HFFc6 (cell line): Measurements from ENCODE around the gene LTBP2. TPM values are rescaled to one million over a fixed set of nuclear protein-coding genes. Genes with fewer than 3 reads are reported as not detected.

Source experiments
- DNase-seq: peaks from one replicate; pipeline ENCODE4 v3.0.0-alpha.2; 2018
- H3K27ac Mint-ChIP-seq: 2 replicates; pipeline ENCODE4 v1.8.0; 2020; ENCODE audit warnings: mild to moderate bottlenecking, mixed read lengths
- H3K27me3 Mint-ChIP-seq: 2 replicates; pipeline ENCODE4 v1.8.0; 2021; ENCODE audit warnings: mild to moderate bottlenecking, moderate library complexity, mixed read lengths; ENCODE audit not compliant: insufficient read depth
- H3K36me3 Mint-ChIP-seq: 2 replicates; pipeline ENCODE4 v1.8.0; 2021; ENCODE audit warnings: low read depth, mixed read lengths
- H3K4me1 Mint-ChIP-seq: 2 replicates; pipeline ENCODE4 v1.8.0; 2020; ENCODE audit warnings: low read depth, mixed read lengths
- H3K4me3 Mint-ChIP-seq: 2 replicates; pipeline ENCODE4 v1.8.0; 2020; ENCODE audit warnings: mild to moderate bottlenecking, moderate library complexity, mixed read lengths
- H3K9me3 Mint-ChIP-seq: 2 replicates; pipeline ENCODE4 v1.8.0; 2020; ENCODE audit warnings: mild to moderate bottlenecking, mixed read lengths
- CTCF ChIP-seq: fragments of 200-600 bp; sonication (generic); IDR thresholded peaks from 2 replicates; pipeline ENCODE4 v1.5.0; 2021; ENCODE audit warnings: antibody characterized with exemption, mild to moderate bottlenecking
- total RNA-seq, 6 experiments: library from RNA; stranded (reverse); fragmentation: NEBNext Ultra II Directional; extraction: Animal tissue kit (Norgen Biotek cat#: 25700); gene quantifications; 2 replicates in 1 of 6; 3 replicates in 5 of 6; pipeline ENCODE4 v1.2.3, GENCODE V29; 2021

The LTBP2 gene
- total RNA-seq, 6 experiments from 2014 or later = 109 to 165 (median 120) TPM

GRCh38 chr14:74616996-74617700 lies 5.1 kb upstream of the LTBP2 start:
- Mint-ChIP-seq H3K27me3 (no peaks in the 10 kb centered on the region), H3K27ac (peak overlapping the region; percentile 97), H3K36me3 (0 out of 2 replicates have a peak, but pooled peaks cover 5% of the 10 kb centered on the region), H3K4me3 (peak overlapping the region; percentile 78; the same call in 1 of the 2 replicates), H3K9me3 (no peaks in the 10 kb centered on the region), H3K4me1 (peaks cover 88% of the 10 kb centered on the region)
- no peak for TF ChIP-seq CTCF
- no peak for DNase-seq

GRCh38 chr14:74616507-74616906 lies 4.5 kb upstream of the LTBP2 start:
- Mint-ChIP-seq H3K4me1 (peaks cover 82% of the 10 kb centered on the region), H3K4me3 (peak overlapping the region; percentile 78), H3K36me3 (0 out of 2 replicates have a peak, but pooled peaks cover 5% of the 10 kb centered on the region), H3K27ac (peak overlapping the region; percentile 97), H3K27me3 (no peaks in the 10 kb centered on the region), H3K9me3 (no peaks in the 10 kb centered on the region)
- peak; percentile 85 for DNase-seq
- no peak for TF ChIP-seq CTCF

DNA sequence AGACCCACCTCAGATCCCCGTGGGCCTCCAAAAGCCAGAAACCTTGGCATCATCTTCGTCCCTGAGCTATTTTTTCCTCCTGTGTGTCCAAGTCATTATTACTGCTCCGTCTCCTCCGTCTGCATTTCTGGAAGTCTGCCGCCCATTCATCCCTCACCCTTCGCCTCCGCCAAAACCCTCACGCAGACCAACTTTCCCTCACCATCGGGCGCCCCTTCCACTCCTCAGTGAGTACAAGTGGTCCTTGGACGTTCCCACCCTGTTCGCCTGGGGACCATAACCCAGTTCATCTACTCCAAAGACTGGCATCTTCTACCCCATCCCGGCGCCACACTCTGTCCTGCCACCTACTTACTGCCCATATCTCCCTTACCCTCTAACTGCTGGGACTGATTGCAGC lies 3.7 kb upstream of the LTBP2 start:
- H3K4me1 Mint-ChIP-seq = peaks cover 78% of the 10 kb centered on the region
- H3K27me3 Mint-ChIP-seq = no peaks in the 10 kb centered on the region
- H3K4me3 Mint-ChIP-seq = peak overlapping the region; percentile 42
- no peaks in the 10 kb centered on the region for H3K9me3 Mint-ChIP-seq
- no peak for DNase-seq
- H3K36me3 Mint-ChIP-seq = 0 out of 2 replicates have a peak, but pooled peaks cover 5% of the 10 kb centered on the region
- TF ChIP-seq CTCF = no peak
- H3K27ac Mint-ChIP-seq = peak overlapping the region; percentile 97

DNA sequence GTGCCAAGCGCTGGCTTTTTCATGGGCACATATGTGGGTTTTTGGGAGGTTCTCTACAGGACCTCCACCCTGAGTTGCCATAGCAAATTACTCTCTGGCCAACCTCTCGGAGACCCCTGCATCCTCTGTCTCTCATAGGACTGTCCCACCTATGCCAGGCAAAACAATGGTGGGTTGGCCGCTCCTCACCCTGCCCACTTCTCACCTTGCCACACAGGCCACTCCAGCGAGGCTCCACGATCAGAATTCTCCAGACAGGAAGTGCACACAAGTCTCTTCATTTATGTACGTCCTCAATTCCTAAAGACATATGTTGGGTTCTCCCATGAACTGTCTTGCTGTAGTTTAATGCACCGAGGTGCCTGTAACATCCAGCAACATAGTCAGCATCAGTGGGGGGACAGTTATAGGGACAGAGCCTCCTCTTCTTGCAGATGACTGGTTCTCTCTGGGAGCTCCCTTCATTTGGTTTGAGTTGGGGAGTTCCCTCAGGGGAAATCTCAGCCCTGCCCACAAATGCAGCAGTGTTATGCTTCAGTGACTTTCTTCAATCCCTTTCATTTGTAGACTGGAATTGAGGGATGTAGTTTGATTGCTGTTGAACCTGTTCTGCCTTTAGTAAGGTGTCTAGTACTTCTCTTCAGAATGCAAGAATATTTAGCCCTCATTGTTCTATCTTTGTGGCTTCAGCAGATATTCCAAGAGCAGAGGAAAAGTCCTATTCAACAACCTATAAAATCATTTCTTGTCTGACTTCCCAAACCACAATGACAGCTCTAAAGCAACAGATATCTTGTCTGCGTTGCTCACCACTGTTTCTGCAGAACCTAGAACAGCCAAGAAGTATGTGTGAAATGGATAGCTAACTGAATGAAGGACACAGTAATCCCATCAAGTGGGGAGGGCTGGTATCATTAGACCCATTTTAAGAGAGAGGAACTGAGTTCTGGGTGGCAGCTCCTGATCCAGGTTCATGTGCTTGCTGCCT lies 2.8 kb upstream of the LTBP2 start:
- Mint-ChIP-seq H3K27ac (peak overlapping the region; percentile 97), H3K4me1 (peaks cover 78% of the 10 kb centered on the region)

More for the DNA sequence above, 2.8 kb upstream of the LTBP2 start:
- Mint-ChIP-seq H3K9me3 (no peaks in the 10 kb centered on the region), H3K4me3 (peak overlapping the region; percentile 42), H3K27me3 (no peaks in the 10 kb centered on the region), H3K36me3 (peaks cover 5% of the 10 kb centered on the region; the same call in 1 of the 2 replicates)
- DNase-seq = peak; percentile 39
- no peak for TF ChIP-seq CTCF
